ENCODE data around the gene PLSCR5.

GRCh38 chr3:146537603-146538002, 67.5 kb downstream of the PLSCR5 start:
- TF ChIP-seq CTCF (IDR thresholded peaks at IDR 0.05; ENCODE audit: borderline replicate concordance, extremely low read depth, low read length, poor library complexity, severe bottlenecking) = no peak
- no peak for TF ChIP-seq EZH2 (IDR thresholded peaks at IDR 0.05; ENCODE audit: borderline replicate concordance, low read depth, low read length, severe bottlenecking)

Measured in DND-41 (cell line).